HepG2 (cell line): ENCODE results near the gene MIDN.

Experiments
- BRCA1 ChIP-seq: sonication (generic); formaldehyde crosslinking; IDR thresholded peaks from 2 replicates; pipeline ENCODE4 v1.4.0; 2020; ENCODE audit warnings: missing genetic modification reagents
- CCDC6 ChIP-seq: sonication (generic); formaldehyde crosslinking; IDR thresholded peaks from 2 replicates; pipeline ENCODE4 v1.8.1; 2022; ENCODE audit warnings: mild to moderate bottlenecking, missing genetic modification reagents, moderate library complexity
- FOXM1 ChIP-seq: sonication (generic); formaldehyde crosslinking; IDR thresholded peaks from 2 replicates; pipeline ENCODE4 v1.5.0; 2020; ENCODE audit warnings: missing genetic modification reagents
- GABPA ChIP-seq, 2 experiments: IDR thresholded peaks; 2 replicates each; pipeline ENCODE4 v1.6.1; 2011 to 2016; ENCODE audit warnings: low read depth in 2 of 2, low read length in 1 of 2, missing biosample characterization in 1 of 2, missing genetic modification characterization in 1 of 2
- NBN ChIP-seq: fragments of 450-650 bp; conservative IDR thresholded peaks from 2 replicates; pipeline ENCODE4 v1.6.1; 2017
- RBFOX2 ChIP-seq: fragments of 200-400 bp; formaldehyde crosslinking; IDR thresholded peaks from 2 replicates; pipeline ENCODE4 v1.6.1; 2017; ENCODE audit warnings: low read depth, mild to moderate bottlenecking, low read length
- SIN3B ChIP-seq: fragments of 150-350 bp; IDR thresholded peaks from 2 replicates; pipeline ENCODE4 v1.6.1; 2014; ENCODE audit warnings: low read length
- ZNF121 ChIP-seq: sonication (generic); formaldehyde crosslinking; IDR thresholded peaks from 2 replicates; pipeline ENCODE4 v1.5.0; 2020; ENCODE audit warnings: mild to moderate bottlenecking, missing genetic modification reagents
- ZNF329 ChIP-seq: sonication (generic); formaldehyde crosslinking; IDR thresholded peaks from 2 replicates; pipeline ENCODE4 v1.9.0; 2021; ENCODE audit warnings: low read depth, mild to moderate bottlenecking, missing genetic modification reagents
- TF ChIP-seq, protein P1 (sequence below): IDR thresholded peaks from 2 replicates; pipeline ENCODE4 v1.6.1; 2012; ENCODE audit warnings: inconsistent platforms
- TF ChIP-seq, protein P2 (sequence below): sonication (generic); formaldehyde crosslinking; IDR thresholded peaks from 2 replicates; pipeline ENCODE4 v1.5.0; 2020; ENCODE audit warnings: mild to moderate bottlenecking, missing genetic modification reagents, moderate library complexity

DNA sequence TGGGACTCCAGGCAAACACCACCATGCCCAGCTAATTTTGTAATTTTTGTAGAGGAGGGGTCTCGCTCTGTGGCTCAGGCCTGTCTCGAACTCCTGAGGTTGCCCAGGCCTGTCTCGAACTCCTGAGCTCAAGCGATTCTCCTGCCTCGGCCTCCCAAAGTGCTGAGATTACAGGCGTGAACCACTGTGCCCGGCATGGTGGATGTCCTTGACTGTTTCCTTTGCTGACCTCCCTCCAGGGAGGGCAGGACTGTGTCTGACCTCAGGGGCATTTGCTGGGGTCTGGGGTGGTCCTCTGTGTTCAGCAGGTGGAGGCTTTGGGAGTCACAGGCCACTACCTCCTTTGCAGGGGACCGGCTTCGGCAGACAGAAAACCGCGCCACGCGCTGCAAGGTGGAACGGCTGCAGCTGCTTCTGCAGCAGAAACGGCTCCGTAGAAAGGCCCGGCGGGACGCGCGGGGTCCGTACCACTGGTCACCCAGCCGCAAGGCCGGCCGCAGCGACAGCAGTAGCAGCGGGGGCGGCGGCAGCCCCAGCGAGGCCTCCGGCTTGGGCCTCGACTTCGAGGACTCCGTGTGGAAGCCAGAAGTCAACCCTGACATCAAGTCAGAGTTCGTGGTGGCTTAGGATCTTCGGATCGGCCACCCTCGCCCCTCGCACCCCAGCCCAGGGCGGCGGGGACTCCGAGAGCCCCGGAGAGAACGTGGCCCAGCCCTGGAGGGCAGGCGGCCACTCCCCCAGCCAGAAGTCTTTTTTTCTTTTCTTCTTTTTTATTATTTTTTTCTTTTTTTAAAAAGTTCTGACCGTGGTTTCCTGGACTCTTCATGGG, 8.5 kb downstream of the MIDN start:
- peak; percentile 96 for TF ChIP-seq RBFOX2
- no peak for TF ChIP-seq ZNF329 (CRISPR knock-in tag)
- TF ChIP-seq NBN: no peak
- TF ChIP-seq, protein P1, sequence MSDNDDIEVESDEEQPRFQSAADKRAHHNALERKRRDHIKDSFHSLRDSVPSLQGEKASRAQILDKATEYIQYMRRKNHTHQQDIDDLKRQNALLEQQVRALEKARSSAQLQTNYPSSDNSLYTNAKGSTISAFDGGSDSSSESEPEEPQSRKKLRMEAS: no peak
- no peak for TF ChIP-seq GABPA (IDR thresholded peaks at IDR 0.05; ENCODE audit: low read depth, low read length)
- TF ChIP-seq GABPA (CRISPR knock-in tag; IDR thresholded peaks at IDR 0.05; ENCODE audit: low read depth): no peak
- no peak for TF ChIP-seq BRCA1 (CRISPR knock-in tag)
- no peak for TF ChIP-seq CCDC6 (CRISPR knock-in tag)
- TF ChIP-seq FOXM1: no peak
- TF ChIP-seq ZNF121 (CRISPR knock-in tag): no peak
- TF ChIP-seq, protein P2, sequence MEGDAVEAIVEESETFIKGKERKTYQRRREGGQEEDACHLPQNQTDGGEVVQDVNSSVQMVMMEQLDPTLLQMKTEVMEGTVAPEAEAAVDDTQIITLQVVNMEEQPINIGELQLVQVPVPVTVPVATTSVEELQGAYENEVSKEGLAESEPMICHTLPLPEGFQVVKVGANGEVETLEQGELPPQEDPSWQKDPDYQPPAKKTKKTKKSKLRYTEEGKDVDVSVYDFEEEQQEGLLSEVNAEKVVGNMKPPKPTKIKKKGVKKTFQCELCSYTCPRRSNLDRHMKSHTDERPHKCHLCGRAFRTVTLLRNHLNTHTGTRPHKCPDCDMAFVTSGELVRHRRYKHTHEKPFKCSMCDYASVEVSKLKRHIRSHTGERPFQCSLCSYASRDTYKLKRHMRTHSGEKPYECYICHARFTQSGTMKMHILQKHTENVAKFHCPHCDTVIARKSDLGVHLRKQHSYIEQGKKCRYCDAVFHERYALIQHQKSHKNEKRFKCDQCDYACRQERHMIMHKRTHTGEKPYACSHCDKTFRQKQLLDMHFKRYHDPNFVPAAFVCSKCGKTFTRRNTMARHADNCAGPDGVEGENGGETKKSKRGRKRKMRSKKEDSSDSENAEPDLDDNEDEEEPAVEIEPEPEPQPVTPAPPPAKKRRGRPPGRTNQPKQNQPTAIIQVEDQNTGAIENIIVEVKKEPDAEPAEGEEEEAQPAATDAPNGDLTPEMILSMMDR: no peak
- no peak for TF ChIP-seq SIN3B
